ENCODE measurements around the gene LCT. TPM values are rescaled to one million over a fixed set of nuclear protein-coding genes. Genes with fewer than 3 reads are reported as not detected.

The LCT gene
- total and polyA plus RNA-seq, 9 of the 15 experiments (the other 6 are each of a cell fraction or from before 2014, with no cell fraction given), result 0.01 to 0.04 (median 0.03) TPM; not detected in 4

- Histone ChIP-seq H3K4me1 (replicated peaks in 1 of 2; ENCODE audit: control insufficient read depth in 2 of 2, insufficient read depth in 2 of 2, low read length in 2 of 2) (peaks cover 8 to 10% of the 10 kb centered on the region in 2 experiments; a peak in 3 of 5 replicates), H3K79me2 (ENCODE audit: control insufficient read depth, insufficient read depth, low read length) (peaks cover 56% of the 10 kb centered on the region), H3K27me3 (ENCODE audit: control insufficient read depth in 2 of 2, insufficient read depth in 2 of 2, low read length in 2 of 2) (no peaks in the 10 kb centered on the region), H3K36me3 (ENCODE audit: control insufficient read depth, insufficient read depth, low read length) (peaks cover 35% of the 10 kb centered on the region), H3K4me3 (peak overlapping the region; percentile 12; the same call in 1 of the 2 replicates), H3K4me2 (ENCODE audit: insufficient read depth, low read length) (peak overlapping the region; percentile 58), H3K27ac (ENCODE audit: extremely low read depth, low read depth, low read length) (no peak overlapping the region), H3K9me3 (replicated peaks; ENCODE audit: control insufficient read depth, insufficient read depth, low read depth, low read length) (no peaks in the 10 kb centered on the region), H3K9ac (ENCODE audit: insufficient read depth in 1 of 2, low read depth in 2 of 2, low read length in 2 of 2) (peak overlapping the region in 1 of 2 experiments; percentile 96; a peak in 2 of 4 replicates), H3K9me1 (ENCODE audit: control insufficient read depth, insufficient read depth, low read length) (no peaks in the 10 kb centered on the region), H4K20me1 (replicated peaks; ENCODE audit: control insufficient read depth, insufficient read depth, low read length) (peaks cover 9% of the 10 kb centered on the region; the same call in 1 of the 2 replicates), H2AFZ (ENCODE audit: low read depth, low read length) (no peak overlapping the region)
- ChIA-PET POLR2A (interaction anchor here (0.6 to 1.9 kb wide), 5 partner anchors 8 to 626 kb away, joined by 3 to 9 read pairs (median 6); no protein-coding TSS in a partner anchor), CTCF (ENCODE audit: low intra/inter-chr PET ratio) (no interaction called here)
- FAIRE-seq (peak; percentile 6), ATAC-seq (no peak), DNase-seq (ENCODE audit: extremely low read depth in 1 of 4, low spot score in 3 of 4) (peak in 1 of 4 experiments; percentile 14)
- 41% methylated on average over 1 of the region's 1 CpG for WGBS (ENCODE audit: insufficient coverage, low coverage, missing lambda C conversion rate)
- intact Hi-C loops (cut with micrococcal nuclease) (loop anchor here (2.0 kb wide), 1 partner anchor 213 kb away; the partner anchor contains the start of genes R3HDM1 and ZRANB3), in situ Hi-C loops (cut with MboI) (no loop called here)
- peak in 1 of 2 experiments; percentile 69; a peak in 2 of 4 replicates for TF ChIP-seq HDAC1 (IDR thresholded peaks at IDR 0.05)
- no peak for TF ChIP-seq GABPB2 (CRISPR knock-in tag; conservative IDR thresholded peaks at IDR 0.05)
- TF ChIP-seq RCOR1 (IDR thresholded peaks at IDR 0.05; ENCODE audit: borderline replicate concordance in 1 of 2, low read depth in 2 of 2, low read length in 2 of 2), result peak in 1 of 2 experiments; percentile 77; a peak in 2 of 4 replicates
- TF ChIP-seq KDM1A (IDR thresholded peaks at IDR 0.05), result peak; percentile 92 to 93
- TF ChIP-seq ZNF668 (CRISPR knock-in tag; IDR thresholded peaks at IDR 0.05), result no peak
- TF ChIP-seq HDAC2 (IDR thresholded peaks at IDR 0.05), result 0 out of 2 replicates have a peak, but pooled peaks have one; percentile 42
- TF ChIP-seq GMEB1 (CRISPR knock-in tag; IDR thresholded peaks at IDR 0.05), result no peak
- no peak for TF ChIP-seq ZNF699 (CRISPR knock-in tag; IDR thresholded peaks at IDR 0.05; ENCODE audit: insufficient replicate concordance)
- peak; percentile 32; the same call in 1 of the 2 replicates for TF ChIP-seq RBFOX2 (IDR thresholded peaks at IDR 0.05; ENCODE audit: low read depth, low read length)
- TF ChIP-seq FIP1L1 (IDR thresholded peaks at IDR 0.05; ENCODE audit: low read depth, low read length, poor library complexity, severe bottlenecking), result no peak
- no TSS peak for BruUV-seq (replicated peaks)
Observed at GRCh38 chr2:135743860-135744259, 93.1 kb downstream of the LCT start.

Measured in K562 (cell line).